ENCODE measurements around the gene COL23A1.

Gene COL23A1

GRCh38 chr5:178530526-178530925 lies 59.7 kb downstream of the COL23A1 start:
- DNase-seq, result no peak

GRCh38 chr5:178529080-178529479 lies 61.1 kb downstream of the COL23A1 start:
- no peak for DNase-seq

- no peak for DNase-seq
These were observed 62.5 kb downstream of the COL23A1 start for GRCh38 chr5:178527458-178528307.

GRCh38 chr5:178526773-178527457 lies 63.3 kb downstream of the COL23A1 start:
- no peak for DNase-seq

- no peak for DNase-seq
These were observed 64.1 kb downstream of the COL23A1 start for GRCh38 chr5:178525906-178526732.

- no peak for DNase-seq
These were observed 65.9 kb downstream of the COL23A1 start for GRCh38 chr5:178524093-178524882.

GRCh38 chr5:178522361-178522760 lies 67.8 kb downstream of the COL23A1 start:
- no peak for DNase-seq

- no peak for DNase-seq
These were observed 69.3 kb downstream of the COL23A1 start for GRCh38 chr5:178520851-178521250.

- no peak for DNase-seq
These were observed 70.4 kb downstream of the COL23A1 start for GRCh38 chr5:178519804-178520203.

GRCh38 chr5:178519155-178519554 lies 71.0 kb downstream of the COL23A1 start:
- DNase-seq, result no peak

GRCh38 chr5:178516504-178517235 lies 73.5 kb downstream of the COL23A1 start:
- no peak for DNase-seq

GRCh38 chr5:178515776-178516503 lies 74.3 kb downstream of the COL23A1 start:
- DNase-seq, result no peak

GRCh38 chr5:178514851-178515418 lies 75.3 kb downstream of the COL23A1 start:
- DNase-seq, result no peak

GRCh38 chr5:178511172-178511571 lies 79.0 kb downstream of the COL23A1 start:
- no peak for DNase-seq

GRCh38 chr5:178509491-178510057 lies 80.6 kb downstream of the COL23A1 start:
- DNase-seq, result no peak

- DNase-seq, result no peak
These were observed 82.9 kb downstream of the COL23A1 start for GRCh38 chr5:178507151-178507932.

GRCh38 chr5:178505639-178506407 lies 84.4 kb downstream of the COL23A1 start:
- DNase-seq, result no peak

GRCh38 chr5:178504340-178504960 lies 85.7 kb downstream of the COL23A1 start:
- DNase-seq, result no peak
